Sigmoid colon (tissue), 4 donors: ENCODE measurements around the gene OPN4.

Experiments used
- POLR2A ChIP-seq, 2 donors: fragments of 450-650 bp; IDR thresholded peaks; one replicate each; pipeline ENCODE4 v1.6.1; 2016; ENCODE audit warnings: antibody characterized with exemption in 2 of 2, mild to moderate bottlenecking in 2 of 2, moderate library complexity in 2 of 2
- POLR2AphosphoS5 ChIP-seq, 4 donors: sonication (generic); formaldehyde crosslinking; IDR thresholded peaks; one replicate each; pipeline ENCODE4 v1.6.1; 2017; ENCODE audit warnings: antibody characterized with exemption in 4 of 4
- TF ChIP-seq, protein P1 (sequence below), 4 experiments: fragments of 450-650 bp in 3 of 4; fragments of 200-600 bp in 1 of 4; IDR thresholded peaks; one replicate each; pipeline ENCODE4 v1.5.1; 2016 to 2019; ENCODE audit warnings: antibody characterized with exemption in 4 of 4, mild to moderate bottlenecking in 3 of 4, moderate library complexity in 2 of 4

DNA sequence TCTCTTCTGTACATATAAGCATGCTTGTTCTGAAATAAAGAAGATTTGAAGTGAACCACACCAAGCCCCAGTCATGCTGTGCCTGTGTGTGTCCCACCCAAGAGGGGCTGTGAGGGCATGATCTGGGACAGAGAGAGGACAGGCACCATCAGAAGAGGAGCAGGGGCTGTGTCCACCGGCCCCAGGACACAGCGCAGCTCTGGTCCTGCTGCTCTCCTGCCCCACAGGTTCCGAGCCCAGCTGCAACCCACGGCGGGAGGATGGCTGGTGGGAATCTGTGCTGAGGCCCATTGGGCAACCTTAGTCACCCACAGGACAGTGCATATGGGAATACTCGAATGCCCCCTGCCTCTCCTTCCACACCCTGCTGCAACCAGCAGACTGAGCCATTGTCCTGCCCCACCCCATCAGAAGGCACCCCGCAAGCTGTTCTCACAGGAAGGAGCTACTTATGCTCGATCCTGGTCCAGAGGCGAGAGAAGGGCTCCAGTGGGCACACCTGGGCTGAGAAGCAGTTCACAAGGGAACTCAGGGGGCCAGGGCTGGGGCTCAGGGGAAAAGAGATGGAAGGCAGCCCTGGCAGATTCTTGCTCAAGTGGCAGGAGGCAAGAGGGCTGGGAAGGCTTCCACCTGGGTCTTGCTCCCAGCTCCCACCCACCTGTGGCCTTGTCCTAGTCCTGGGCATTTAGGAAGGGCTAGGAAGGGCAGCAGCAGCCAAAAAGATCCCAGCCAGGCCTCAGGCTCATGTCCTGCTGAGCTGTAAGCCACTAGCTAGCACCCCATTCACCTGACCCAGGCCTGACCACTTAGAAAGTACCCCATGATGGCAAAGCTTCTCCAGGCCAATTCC, 45.9 kb downstream of the OPN4 start:
- TF ChIP-seq, protein P1, sequence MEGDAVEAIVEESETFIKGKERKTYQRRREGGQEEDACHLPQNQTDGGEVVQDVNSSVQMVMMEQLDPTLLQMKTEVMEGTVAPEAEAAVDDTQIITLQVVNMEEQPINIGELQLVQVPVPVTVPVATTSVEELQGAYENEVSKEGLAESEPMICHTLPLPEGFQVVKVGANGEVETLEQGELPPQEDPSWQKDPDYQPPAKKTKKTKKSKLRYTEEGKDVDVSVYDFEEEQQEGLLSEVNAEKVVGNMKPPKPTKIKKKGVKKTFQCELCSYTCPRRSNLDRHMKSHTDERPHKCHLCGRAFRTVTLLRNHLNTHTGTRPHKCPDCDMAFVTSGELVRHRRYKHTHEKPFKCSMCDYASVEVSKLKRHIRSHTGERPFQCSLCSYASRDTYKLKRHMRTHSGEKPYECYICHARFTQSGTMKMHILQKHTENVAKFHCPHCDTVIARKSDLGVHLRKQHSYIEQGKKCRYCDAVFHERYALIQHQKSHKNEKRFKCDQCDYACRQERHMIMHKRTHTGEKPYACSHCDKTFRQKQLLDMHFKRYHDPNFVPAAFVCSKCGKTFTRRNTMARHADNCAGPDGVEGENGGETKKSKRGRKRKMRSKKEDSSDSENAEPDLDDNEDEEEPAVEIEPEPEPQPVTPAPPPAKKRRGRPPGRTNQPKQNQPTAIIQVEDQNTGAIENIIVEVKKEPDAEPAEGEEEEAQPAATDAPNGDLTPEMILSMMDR (IDR thresholded peaks at IDR 0.05), result no peak
- TF ChIP-seq POLR2AphosphoS5 (IDR thresholded peaks at IDR 0.05) (no peak), POLR2A (IDR thresholded peaks at IDR 0.05) (no peak)
